Measurements from ENCODE around the gene ZNF844. TPM values are rescaled to one million over a fixed set of nuclear protein-coding genes. Genes with fewer than 3 reads are reported as not detected.
A peak's percentile ranks its signal among the peaks of the same experiment; 100 is the strongest.

Gene ZNF844
- total and polyA plus RNA-seq, 2 donors (not counting 1 experiment from before 2014, with no cell fraction given) = 4.7 to 15.4 TPM

DNA sequence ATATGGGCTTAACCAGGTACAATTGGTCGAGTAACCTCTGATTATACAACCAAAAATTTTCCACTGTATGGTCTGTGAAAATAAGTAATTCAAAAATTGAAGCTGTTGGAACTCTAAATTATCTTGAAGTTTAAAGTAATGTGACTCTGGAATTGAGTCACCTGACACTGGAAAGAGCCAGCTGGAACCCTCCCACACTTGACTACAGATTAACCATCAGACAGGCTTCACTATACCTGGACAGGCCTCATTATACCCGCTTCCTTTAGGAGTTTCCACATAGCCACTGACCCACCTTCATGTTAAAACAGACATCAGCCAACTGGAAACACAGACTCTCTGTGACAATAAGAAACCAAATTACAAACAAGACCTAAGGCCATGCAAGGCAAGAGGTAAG, 30.3 kb upstream of the ZNF844 start:
- H3K4me3 ChIP-seq (replicated peaks in 1 of 4; ENCODE audit: control extremely low read depth in 1 of 4, insufficient read depth in 1 of 4, low read depth in 3 of 4, low read length in 4 of 4) = peak overlapping the region in 3 of 4 experiments; percentile 75 to 90 (median 76)
- no peak overlapping the region for H2AFZ ChIP-seq (ENCODE audit: low read length)
- no peak overlapping the region for H3K27ac ChIP-seq (ENCODE audit: insufficient read depth, low read length)
- no peaks in the 10 kb centered on the region for H3K9me3 ChIP-seq (ENCODE audit: control insufficient read depth, insufficient read depth, low read depth, low read length)
- H3K36me3 ChIP-seq (ENCODE audit: control insufficient read depth, insufficient read depth, low read length) = no peaks in the 10 kb centered on the region
- no peak overlapping the region for H3K9ac ChIP-seq (ENCODE audit: insufficient read depth, low read length)
- no peaks in the 10 kb centered on the region for H3K27me3 ChIP-seq (ENCODE audit: control insufficient read depth, insufficient read depth, low read length)
- no peaks in the 10 kb centered on the region for H4K20me1 ChIP-seq (ENCODE audit: control insufficient read depth, extremely low read depth, insufficient read depth, low read length)
- H3K79me2 ChIP-seq (ENCODE audit: control insufficient read depth, insufficient read depth, low read length) = no peaks in the 10 kb centered on the region
- H3K4me2 ChIP-seq (ENCODE audit: extremely low read depth, insufficient read depth, low read length) = peak overlapping the region; percentile 84
- DNase-seq (ENCODE audit: low read depth in 2 of 2) = no peak
- peaks cover 2% of the 10 kb centered on the region for H3K4me1 ChIP-seq (ENCODE audit: control insufficient read depth, extremely low read depth, insufficient read depth, low read length)
- no peak for TF ChIP-seq EZH2 (IDR thresholded peaks at IDR 0.05; ENCODE audit: low read length, missing control alignments)
- TF ChIP-seq, protein P1, sequence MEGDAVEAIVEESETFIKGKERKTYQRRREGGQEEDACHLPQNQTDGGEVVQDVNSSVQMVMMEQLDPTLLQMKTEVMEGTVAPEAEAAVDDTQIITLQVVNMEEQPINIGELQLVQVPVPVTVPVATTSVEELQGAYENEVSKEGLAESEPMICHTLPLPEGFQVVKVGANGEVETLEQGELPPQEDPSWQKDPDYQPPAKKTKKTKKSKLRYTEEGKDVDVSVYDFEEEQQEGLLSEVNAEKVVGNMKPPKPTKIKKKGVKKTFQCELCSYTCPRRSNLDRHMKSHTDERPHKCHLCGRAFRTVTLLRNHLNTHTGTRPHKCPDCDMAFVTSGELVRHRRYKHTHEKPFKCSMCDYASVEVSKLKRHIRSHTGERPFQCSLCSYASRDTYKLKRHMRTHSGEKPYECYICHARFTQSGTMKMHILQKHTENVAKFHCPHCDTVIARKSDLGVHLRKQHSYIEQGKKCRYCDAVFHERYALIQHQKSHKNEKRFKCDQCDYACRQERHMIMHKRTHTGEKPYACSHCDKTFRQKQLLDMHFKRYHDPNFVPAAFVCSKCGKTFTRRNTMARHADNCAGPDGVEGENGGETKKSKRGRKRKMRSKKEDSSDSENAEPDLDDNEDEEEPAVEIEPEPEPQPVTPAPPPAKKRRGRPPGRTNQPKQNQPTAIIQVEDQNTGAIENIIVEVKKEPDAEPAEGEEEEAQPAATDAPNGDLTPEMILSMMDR (conservative IDR thresholded peaks at IDR 0.05 in 1 of 2, IDR thresholded peaks at IDR 0.05 in 1 of 2; ENCODE audit: low read depth in 1 of 2, low read length in 2 of 2) = no peak

DNA sequence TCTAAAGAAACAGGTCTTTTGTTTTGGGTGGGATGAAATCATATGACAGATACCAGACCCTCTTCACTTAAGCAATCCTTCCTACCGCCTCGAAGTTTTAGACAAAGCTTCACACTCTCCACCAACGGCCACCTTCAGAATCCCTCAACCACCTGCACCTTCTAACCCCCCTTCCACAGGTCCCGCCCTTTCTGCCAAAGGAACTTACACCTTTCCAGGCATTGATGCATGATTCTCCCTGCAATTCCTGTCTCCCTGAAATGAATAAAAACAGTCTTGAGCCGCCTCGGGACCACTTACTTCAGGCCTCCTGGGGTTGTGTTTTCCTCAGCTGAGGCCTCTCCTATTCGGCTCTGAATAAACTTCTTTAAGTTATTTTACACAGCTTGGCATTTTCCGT, 29.9 kb upstream of the ZNF844 start:
- Histone ChIP-seq H3K36me3 (ENCODE audit: control insufficient read depth, insufficient read depth, low read length) (no peaks in the 10 kb centered on the region), H4K20me1 (ENCODE audit: control insufficient read depth, extremely low read depth, insufficient read depth, low read length) (no peaks in the 10 kb centered on the region), H3K9me3 (ENCODE audit: control insufficient read depth, insufficient read depth, low read depth, low read length) (no peaks in the 10 kb centered on the region), H3K27me3 (ENCODE audit: control insufficient read depth, insufficient read depth, low read length) (no peaks in the 10 kb centered on the region), H3K9ac (ENCODE audit: insufficient read depth, low read length) (no peak overlapping the region), H3K4me1 (ENCODE audit: control insufficient read depth, extremely low read depth, insufficient read depth, low read length) (peaks cover 2% of the 10 kb centered on the region), H3K27ac (ENCODE audit: insufficient read depth, low read length) (peak overlapping the region; percentile 94), H3K79me2 (ENCODE audit: control insufficient read depth, insufficient read depth, low read length) (no peaks in the 10 kb centered on the region), H3K4me3 (replicated peaks in 1 of 4; ENCODE audit: control extremely low read depth in 1 of 4, insufficient read depth in 1 of 4, low read depth in 3 of 4, low read length in 4 of 4) (peak overlapping the region; percentile 75 to 92 (median 83)), H2AFZ (ENCODE audit: low read length) (peak overlapping the region; percentile 51), H3K4me2 (ENCODE audit: extremely low read depth, insufficient read depth, low read length) (peak overlapping the region; percentile 84)
- DNase-seq (ENCODE audit: low read depth in 2 of 2) = peak in 1 of 2 donors; percentile 19
- TF ChIP-seq EZH2 (IDR thresholded peaks at IDR 0.05; ENCODE audit: low read length, missing control alignments) = no peak
- TF ChIP-seq, protein P1 (conservative IDR thresholded peaks at IDR 0.05 in 1 of 2, IDR thresholded peaks at IDR 0.05 in 1 of 2; ENCODE audit: low read depth in 1 of 2, low read length in 2 of 2) = no peak

DNA sequence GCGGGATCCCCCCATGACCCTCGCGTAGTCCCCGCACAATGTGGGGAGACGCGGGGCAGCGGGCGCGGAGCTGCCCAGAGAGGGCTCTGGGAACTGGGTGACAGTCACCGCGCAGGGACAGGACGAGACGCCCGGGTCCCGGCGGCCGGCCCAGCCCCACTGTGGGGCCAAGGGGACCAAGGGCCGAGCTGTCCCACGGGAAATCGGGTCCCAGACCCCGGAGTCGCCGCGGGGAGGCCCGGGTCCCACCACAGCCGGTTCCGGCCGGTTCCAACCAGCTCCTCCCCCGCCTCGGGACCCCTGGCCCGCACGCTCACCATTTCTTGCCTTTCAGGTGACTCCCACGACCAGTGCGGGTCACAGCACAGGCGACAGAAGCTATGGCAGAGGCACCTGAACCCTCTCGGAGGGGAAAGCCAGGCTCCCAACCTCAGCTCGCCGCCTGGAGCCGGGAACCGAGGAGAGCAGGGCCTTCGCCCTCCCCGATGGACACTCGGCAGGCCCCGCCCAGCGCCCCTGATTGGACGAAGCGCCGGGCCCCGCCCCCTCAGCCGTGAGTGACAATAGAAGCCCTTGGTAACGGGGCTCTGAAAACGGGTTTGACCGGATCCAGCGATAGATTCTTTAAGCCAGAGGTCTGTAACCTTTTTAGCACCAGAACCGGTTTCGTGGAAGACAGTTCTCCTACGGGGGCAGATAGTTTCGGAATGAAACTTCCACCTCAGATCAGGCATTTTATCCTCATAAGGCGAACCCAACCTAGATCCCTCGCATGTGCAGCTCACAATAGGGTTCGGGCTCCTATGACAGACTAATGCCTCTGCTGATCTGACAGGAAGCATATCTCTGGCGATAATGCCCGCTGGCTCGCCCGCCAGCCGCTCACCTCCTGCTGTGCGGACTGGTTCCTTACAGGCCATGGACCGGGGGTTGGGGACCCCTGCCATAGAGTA, 29.0 kb upstream of the ZNF844 start, which contains the start of gene ZNF433:
ZNF433 (minus strand) TSS at position 460 of the 953 bp plus-strand sequence; CDS start at position 320, 140 bp downstream.
- H3K27me3 ChIP-seq (ENCODE audit: control insufficient read depth, insufficient read depth, low read length) = no peaks in the 10 kb centered on the region
- no peaks in the 10 kb centered on the region for H3K36me3 ChIP-seq (ENCODE audit: control insufficient read depth, insufficient read depth, low read length)
- H3K4me3 ChIP-seq (replicated peaks in 1 of 4; ENCODE audit: control extremely low read depth in 1 of 4, insufficient read depth in 1 of 4, low read depth in 3 of 4, low read length in 4 of 4) = peak within 1 kb of the TSS; percentile 75 to 92 (median 83)
- peak; percentile 81 to 82 for DNase-seq (ENCODE audit: low read depth in 2 of 2)
- no peaks in the 10 kb centered on the region for H3K79me2 ChIP-seq (ENCODE audit: control insufficient read depth, insufficient read depth, low read length)
- H3K9me3 ChIP-seq (ENCODE audit: control insufficient read depth, insufficient read depth, low read depth, low read length) = no peaks in the 10 kb centered on the region
- peak within 1 kb of the TSS; percentile 95 for H3K9ac ChIP-seq (ENCODE audit: insufficient read depth, low read length)
- TF ChIP-seq, protein P1 (conservative IDR thresholded peaks at IDR 0.05 in 1 of 2, IDR thresholded peaks at IDR 0.05 in 1 of 2; ENCODE audit: low read depth in 1 of 2, low read length in 2 of 2) = no peak
- no peak for TF ChIP-seq EZH2 (IDR thresholded peaks at IDR 0.05; ENCODE audit: low read length, missing control alignments)
- H3K27ac ChIP-seq (ENCODE audit: insufficient read depth, low read length) = peak within 1 kb of the TSS; percentile 94
- no peaks in the 10 kb centered on the region for H4K20me1 ChIP-seq (ENCODE audit: control insufficient read depth, extremely low read depth, insufficient read depth, low read length)
- H2AFZ ChIP-seq (ENCODE audit: low read length) = peak within 1 kb of the TSS; percentile 98
- peak within 1 kb of the TSS; percentile 88 for H3K4me2 ChIP-seq (ENCODE audit: extremely low read depth, insufficient read depth, low read length)
- H3K4me1 ChIP-seq (ENCODE audit: control insufficient read depth, extremely low read depth, insufficient read depth, low read length) = peaks cover 2% of the 10 kb centered on the region

Data from fibroblast of lung (primary cell).